Medulla oblongata (tissue), 1 donor: ENCODE results near the gene NOXO1.
"Not testable (repeated sequence)": the region's sequence is repeated elsewhere in the genome, so short reads cannot be mapped to it uniquely, and the experiment has no call there.

ENCODE experiments used
- DNase-seq: peaks from one replicate; pipeline ENCODE4 v3.0.0-alpha.2; 2015; ENCODE audit errors: extremely low spot score

NOXO1 gene

GRCh38 chr16:1981398-1981836 is at the start of gene NOXO1:
Gene NOXO1 (minus strand): TSS chr16:1981469. CDS start chr16:1981179, 290 bp downstream.
- no peak for DNase-seq

DNA sequence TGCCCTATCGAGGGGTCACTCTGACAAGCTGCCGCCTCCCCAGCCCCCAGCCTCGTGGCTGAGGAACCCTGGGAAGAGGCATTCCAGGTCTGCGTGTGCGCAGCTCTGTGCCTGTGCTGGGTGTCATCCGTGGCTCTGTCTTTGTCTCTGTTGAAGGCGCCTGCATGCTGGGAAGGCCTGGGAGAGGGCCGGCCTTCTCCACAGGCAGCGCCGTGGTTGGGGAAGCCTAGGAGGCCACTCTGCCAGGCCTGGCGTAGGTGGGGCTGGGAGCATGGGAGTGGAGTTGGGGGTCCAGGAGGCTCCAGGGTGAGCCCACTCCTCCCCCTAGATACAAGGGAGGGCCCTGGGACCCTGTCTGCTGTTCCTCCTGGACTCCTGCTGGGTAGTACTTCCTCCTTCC is 48.8 kb upstream of the NOXO1 start:
- no peak for DNase-seq

DNA sequence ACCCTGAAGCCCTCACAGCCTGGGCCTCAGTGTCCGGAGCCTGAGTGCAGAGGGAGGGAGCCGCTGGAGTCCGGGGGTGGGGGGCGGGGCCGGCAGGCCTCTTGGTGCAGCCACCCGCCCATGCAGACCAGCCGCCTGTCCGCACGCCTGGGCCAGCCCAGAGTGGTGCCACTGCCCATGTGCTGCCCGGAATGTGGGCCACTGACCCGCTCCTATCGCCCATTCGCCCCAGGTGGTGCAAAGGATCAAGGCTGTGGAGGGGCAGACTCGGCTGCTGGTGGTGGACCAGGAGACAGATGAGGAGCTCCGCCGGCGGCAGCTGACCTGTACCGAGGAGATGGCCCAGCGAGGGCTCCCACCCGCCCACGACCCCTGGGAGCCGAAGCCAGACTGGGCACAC is 48.1 kb upstream of the NOXO1 start:
- DNase-seq = no peak

DNA sequence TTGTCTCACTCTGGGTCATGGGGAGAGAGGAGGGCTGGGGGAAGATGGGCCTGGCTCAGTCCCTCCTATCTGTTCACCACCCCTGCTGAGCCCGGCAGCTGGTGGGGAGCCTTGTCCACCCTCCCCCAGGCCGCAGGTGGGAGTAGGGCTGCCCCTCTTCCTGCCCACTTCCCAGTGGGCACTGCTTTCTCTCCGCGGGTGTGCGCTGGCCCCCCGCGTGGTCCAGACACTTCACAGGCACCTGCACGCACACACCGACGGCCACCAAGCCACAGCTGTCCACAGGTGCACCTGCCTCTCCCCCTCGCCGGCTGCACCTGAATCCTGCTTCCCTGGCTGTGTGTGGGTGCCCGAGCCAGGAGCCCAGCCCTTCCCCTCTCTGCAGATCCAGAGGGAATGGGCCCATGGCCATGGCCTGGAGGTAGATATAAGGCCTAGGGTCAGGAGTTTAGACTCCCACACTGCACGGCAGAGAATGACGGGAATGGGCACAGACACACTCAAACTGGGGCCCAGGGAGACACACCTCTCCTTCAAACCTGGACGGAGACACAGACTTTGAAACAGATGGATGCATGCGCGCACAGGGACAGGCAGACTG is 47.5 kb upstream of the NOXO1 start:
- no peak for DNase-seq

GRCh38 chr16:2028146-2028545 is 46.9 kb upstream of the NOXO1 start:
- no peak for DNase-seq

DNA sequence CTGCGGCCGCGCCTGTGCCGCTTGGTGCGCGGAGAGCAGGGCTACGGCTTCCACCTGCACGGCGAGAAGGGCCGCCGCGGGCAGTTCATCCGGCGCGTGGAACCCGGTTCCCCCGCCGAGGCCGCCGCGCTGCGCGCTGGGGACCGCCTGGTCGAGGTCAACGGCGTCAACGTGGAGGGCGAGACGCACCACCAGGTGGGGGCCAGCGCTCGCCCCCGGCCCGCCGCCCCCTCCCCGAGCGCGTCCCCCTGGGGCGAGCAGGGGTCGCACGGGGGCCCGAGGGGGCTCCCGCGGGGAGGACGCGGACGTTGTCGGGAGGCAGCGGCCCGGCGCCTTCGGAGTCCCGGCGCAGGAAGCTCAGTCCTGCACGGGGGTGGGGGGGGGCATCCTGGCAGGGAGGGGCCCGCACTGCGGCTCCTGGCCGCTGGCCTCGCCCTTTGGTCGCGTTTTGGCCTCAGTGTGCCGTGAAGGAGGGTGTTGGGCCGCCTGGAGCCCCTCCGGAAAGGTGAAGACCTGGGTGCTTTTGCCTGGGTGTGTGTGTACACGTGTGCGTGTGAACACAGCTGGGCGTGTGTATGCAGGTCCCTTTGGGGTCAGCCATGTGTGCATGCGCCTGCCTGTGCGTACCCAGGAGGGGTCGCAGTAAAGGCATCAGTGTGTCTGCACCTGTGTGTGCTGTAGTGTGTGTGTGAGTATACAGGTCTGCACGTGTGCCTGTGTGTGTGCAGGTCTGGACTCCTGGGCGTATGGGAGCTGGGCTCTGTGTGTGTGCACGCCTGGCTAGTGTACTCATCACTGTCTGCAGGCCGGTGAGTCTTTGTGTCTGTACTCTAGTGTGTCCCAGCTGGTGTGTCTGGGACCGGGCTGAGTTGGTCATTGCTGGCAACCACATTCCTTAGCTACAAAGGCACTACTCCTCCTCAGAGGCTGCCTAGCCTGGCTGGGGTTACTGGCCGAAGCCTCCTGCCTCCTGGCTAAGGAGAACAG is 46.0 kb upstream of the NOXO1 start:
- DNase-seq = no peak

- no peak for DNase-seq
These were observed 45.3 kb upstream of the NOXO1 start, which contains the start of gene NHERF2 for GRCh38 chr16:2026461-2027023. Gene NHERF2 (plus strand): TSS chr16:2026902. CDS start chr16:2027006, 104 bp downstream.

DNA sequence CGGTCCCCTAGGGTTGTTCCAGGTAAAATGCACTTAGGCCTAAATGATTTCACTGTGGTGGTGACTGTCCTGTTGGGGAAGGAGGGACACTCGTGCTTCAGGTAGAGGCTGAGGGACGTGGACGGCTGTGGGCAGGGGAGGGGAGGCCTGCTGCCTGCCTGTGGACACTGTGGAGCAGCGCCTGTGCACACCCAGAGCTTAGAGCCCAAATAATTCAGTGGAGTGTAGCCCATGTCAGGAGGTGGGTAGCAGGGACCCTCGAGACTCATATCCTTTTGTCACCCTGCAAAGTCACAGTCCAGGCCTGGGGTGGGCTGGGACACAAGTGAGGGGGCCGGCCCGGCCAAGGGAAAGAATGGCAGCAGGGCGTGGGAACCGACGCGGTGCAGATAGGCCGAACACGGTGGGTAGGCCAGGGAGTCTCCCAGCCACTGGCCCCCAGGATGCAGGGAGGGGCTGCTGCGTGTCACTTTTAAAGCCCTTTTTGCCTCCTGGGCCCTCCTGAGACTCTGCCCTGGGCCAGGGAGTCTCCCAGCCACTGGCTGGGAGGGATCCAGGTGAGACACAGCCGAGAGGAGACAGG is 44.7 kb upstream of the NOXO1 start:
- no peak for DNase-seq

DNA sequence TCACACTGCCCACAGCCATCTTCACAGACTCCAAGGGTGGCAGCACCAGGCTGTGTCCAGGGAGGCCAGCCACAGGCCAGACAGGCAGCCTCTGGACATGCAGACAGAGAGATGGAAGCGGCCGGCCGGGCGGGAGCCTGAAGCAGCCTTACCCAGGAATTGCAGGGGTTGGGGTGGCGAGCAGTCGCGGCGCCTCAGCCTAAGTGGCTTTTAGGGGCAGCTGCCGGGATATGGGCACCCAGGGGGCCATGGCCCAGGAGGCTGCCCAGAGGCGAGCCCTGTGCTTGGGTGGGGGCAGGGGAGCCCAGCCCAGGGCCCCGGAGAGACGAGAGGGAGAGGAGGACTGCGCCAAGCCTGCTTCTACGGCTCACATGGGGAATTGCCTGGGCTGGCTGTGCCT is 44.0 kb upstream of the NOXO1 start:
- no peak for DNase-seq

GRCh38 chr16:2024032-2024420 is 42.8 kb upstream of the NOXO1 start:
- no peak for DNase-seq

DNA sequence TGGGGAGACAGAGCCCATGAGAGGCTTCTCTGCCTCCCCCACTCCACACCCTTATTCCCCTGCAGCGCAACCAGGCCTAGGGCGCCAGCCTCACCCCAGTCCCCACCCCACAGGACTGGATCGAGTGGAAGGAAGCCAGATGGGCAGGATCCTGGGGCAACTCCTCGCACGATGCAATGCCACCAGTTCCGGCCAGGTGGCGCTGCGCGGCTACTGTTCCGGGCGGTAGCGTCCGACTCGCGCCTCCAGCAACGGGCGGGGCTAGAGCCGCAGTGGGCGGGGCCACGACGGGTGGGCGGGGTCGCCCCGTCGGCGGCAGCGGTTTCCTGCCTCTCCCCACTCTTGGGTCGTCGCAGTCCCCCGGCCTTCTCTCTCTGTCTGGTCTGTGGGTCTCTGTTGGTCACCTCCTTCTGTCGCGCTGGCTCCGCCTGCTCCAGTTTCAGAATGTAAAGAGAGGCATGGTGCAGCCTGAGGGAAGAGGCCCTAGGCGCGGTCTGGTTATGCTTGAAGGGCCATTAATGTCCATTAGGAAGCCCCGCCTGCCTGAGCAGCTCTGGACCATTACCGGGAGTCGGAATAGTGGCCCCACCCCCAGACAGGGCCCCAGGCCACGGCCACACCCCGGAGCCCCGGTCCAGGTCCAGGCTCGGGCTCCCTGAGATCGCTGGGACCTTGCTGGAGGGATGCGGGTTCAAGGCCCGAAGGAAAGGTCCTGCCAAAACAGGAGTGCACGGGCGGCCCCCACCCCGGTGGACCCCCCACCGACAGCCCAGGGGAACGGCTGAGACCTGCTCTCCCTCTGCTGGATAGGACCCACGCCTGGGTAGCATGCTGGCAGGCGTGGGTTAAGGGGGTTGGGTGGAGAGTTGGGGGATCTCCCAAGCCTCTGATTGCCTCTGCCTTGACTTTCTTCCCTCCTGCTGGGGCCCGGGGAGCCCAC is 42.1 kb upstream of the NOXO1 start:
- DNase-seq = peak; percentile 93

GRCh38 chr16:2022723-2023091 is 41.4 kb upstream of the NOXO1 start:
- DNase-seq = no peak

DNA sequence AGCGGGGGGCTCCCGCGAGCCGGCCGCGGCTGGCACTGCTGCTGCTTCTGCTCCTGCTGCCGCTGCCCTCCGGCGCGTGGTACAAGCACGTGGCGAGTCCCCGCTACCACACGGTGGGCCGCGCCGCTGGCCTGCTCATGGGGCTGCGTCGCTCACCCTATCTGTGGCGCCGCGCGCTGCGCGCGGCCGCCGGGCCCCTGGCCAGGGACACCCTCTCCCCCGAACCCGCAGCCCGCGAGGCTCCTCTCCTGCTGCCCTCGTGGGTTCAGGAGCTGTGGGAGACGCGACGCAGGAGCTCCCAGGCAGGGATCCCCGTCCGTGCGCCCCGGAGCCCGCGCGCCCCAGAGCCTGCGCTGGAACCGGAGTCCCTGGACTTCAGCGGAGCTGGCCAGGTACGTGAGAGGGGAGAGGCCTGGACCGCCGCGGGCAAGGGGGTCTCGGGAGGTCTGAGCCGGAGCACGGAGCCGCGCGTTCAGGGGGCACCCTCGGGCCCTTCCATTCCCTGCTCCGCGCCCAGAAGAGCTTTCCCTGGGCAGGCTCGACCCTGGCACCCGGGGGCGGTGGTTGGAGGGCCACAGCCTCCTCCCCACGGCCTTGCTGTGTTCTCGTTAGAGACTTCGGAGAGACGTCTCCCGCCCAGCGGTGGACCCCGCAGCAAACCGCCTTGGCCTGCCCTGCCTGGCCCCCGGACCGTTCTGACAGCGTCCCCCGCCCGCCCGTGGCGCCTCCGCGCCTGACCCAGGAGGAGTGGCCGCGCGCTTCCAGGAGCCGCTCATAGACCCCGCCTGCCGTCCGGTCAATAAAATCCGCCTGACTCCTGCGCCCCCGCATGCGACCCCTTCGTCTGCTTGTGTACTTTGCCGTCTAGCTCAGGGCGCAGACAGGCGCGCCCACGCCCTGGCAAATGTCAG is 38.9 kb upstream of the NOXO1 start:
- no peak for DNase-seq

GRCh38 chr16:2019518-2019920 is 38.2 kb upstream of the NOXO1 start, which contains the start of gene NPW:
Gene NPW (plus strand): TSS chr16:2019785.
- DNase-seq = no peak

DNA sequence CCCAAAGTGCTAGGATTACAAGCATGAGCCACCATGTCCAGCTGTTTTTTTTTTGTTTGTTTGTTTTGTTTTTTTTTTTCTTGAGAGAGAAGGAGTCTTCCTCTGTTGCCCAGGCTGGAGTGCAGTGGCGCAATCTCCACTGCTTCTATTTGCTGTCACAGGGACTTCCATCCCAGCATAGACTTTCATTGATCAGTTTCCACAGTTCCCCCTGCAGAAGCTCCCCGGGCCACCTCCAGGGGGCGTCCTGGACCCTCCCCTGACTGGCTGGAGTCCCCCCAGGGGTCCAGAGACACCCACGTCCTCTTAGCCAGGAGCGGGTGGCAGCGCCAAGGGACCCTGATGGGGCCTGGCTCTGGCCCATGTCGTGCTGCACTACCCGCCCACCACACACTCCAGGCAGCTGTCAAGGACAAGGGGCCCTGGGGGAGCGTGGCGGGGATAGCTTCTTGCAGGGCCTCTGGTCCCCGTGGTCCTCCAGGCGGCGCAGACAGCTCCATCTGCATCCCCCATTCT is 35.2 kb upstream of the NOXO1 start:
- DNase-seq = no peak

GRCh38 chr16:2015947-2016208 is 34.6 kb upstream of the NOXO1 start:
- DNase-seq = no peak

GRCh38 chr16:2015117-2015946 is 34.1 kb upstream of the NOXO1 start:
- no peak for DNase-seq

- no peak for DNase-seq
These were observed 32.3 kb upstream of the NOXO1 start for GRCh38 chr16:2013527-2013926.

- DNase-seq = not testable (repeated sequence)
These were observed 30.5 kb upstream of the NOXO1 start for GRCh38 chr16:2011726-2012125.
